SIG-M5 treated with dmso at 0.1 percent for 504 hours (cell line): ENCODE data around the gene MGAT4A.

ENCODE experiments used
- DNase-seq: peaks from one replicate; lab custom pipeline; 2025; ENCODE audit not compliant: unreplicated experiment; lab: John Stamatoyannopoulos, UW

MGAT4A gene

GRCh38 chr2:98704499-98705332, 26.2 kb downstream of the MGAT4A start:
- no peak for DNase-seq

- no peak for DNase-seq
These were observed 27.2 kb downstream of the MGAT4A start for GRCh38 chr2:98703738-98704137.

- DNase-seq, result no peak
These were observed 27.9 kb downstream of the MGAT4A start for GRCh38 chr2:98702858-98703620.

- no peak for DNase-seq
These were observed 28.7 kb downstream of the MGAT4A start for GRCh38 chr2:98702127-98702802.

- DNase-seq, result no peak
These were observed 29.7 kb downstream of the MGAT4A start for GRCh38 chr2:98701230-98701629.

- DNase-seq, result no peak
These were observed 32.0 kb downstream of the MGAT4A start for GRCh38 chr2:98698896-98699295.

GRCh38 chr2:98697651-98698337, 33.1 kb downstream of the MGAT4A start:
- DNase-seq, result no peak

GRCh38 chr2:98696200-98696599, 34.7 kb downstream of the MGAT4A start:
- no peak for DNase-seq

- DNase-seq, result no peak
These were observed 35.7 kb downstream of the MGAT4A start for GRCh38 chr2:98695255-98695654.

GRCh38 chr2:98693477-98693876, 37.5 kb downstream of the MGAT4A start:
- DNase-seq, result no peak

- DNase-seq, result no peak
These were observed 38.6 kb downstream of the MGAT4A start for GRCh38 chr2:98692090-98693054.

- no peak for DNase-seq
These were observed 39.6 kb downstream of the MGAT4A start for GRCh38 chr2:98691303-98691702.

- no peak for DNase-seq
These were observed 44.7 kb downstream of the MGAT4A start for GRCh38 chr2:98685930-98686887.

GRCh38 chr2:98683728-98684127, 47.2 kb downstream of the MGAT4A start:
- DNase-seq, result no peak

- no peak for DNase-seq
These were observed 54.2 kb downstream of the MGAT4A start for GRCh38 chr2:98676742-98677141.

- no peak for DNase-seq
These were observed 56.5 kb downstream of the MGAT4A start for GRCh38 chr2:98674233-98674964.

GRCh38 chr2:98669675-98670074, 61.3 kb downstream of the MGAT4A start:
- no peak for DNase-seq

- DNase-seq, result no peak
These were observed 65.3 kb downstream of the MGAT4A start for GRCh38 chr2:98665677-98666076.
